GM03348 (cell line): ENCODE results near the gene MPHOSPH9.

Experiments used
- DNase-seq: peaks from one replicate; pipeline ENCODE4 v3.0.0; 2012; ENCODE audit warnings: low spot score

The MPHOSPH9 gene

GRCh38 chr12:123126294-123127181 is 106.4 kb downstream of the MPHOSPH9 start:
- DNase-seq = peak; percentile 95

DNA sequence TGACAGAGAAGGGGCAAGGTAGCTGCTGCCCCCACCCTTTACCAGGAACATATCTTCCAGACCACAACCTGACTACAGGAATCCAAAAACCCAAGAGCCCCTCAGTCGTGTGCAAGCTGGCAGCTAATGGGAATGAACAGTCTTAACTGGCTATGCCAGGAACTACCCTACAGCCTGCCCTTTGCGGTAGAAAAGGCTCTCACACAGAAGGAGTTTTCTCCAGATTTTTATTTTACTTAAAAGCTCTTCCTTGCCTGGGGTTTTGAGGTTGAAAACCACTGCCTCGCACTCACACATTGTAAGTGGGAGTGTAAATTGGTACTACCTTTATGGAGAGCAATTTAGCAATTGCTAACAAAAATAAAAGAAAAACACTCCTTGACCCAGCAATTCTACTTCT is 110.3 kb downstream of the MPHOSPH9 start:
- DNase-seq = no peak

DNA sequence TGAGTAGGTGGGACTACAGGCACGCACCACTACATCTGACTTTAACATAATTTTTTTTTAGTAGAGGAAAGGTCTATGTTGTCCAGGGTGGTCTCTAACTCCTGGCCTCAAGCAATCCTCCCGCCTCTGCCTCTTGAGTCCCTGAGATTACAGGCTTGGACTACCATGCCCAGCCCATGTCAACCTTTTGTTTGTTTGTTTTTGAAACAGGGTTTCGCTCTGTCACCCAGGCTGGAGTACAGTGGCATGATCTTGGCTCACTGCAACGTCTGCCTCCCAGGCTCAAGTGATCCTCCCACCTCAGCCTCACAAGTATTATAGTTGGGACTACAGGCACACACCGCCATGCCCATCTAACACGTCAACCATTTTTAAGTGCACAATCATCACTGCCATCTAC is 111.3 kb downstream of the MPHOSPH9 start:
- DNase-seq = no peak

GRCh38 chr12:123120452-123121166 is 112.3 kb downstream of the MPHOSPH9 start:
- no peak for DNase-seq

- DNase-seq = no peak
These were observed 113.1 kb downstream of the MPHOSPH9 start for GRCh38 chr12:123119808-123120207.

DNA sequence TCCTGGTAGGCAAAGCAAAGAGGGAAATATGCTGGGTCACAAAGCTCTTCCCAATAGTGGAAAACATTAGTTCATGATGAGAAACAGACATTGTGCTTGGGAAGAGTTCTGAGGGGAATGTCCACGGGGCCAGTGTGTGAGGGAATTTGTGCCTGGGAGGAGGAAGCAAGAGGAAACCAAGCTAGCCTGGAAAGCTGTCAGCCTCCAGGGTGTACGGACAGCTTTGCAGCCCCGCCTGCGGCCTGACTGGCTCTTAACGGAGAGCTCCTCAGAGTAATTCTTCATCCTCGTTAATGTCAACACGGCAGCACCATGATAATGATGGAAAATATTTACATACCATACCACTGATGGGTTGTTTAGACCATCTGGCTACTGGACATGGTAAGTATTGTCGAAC is 114.4 kb downstream of the MPHOSPH9 start:
- DNase-seq = no peak

DNA sequence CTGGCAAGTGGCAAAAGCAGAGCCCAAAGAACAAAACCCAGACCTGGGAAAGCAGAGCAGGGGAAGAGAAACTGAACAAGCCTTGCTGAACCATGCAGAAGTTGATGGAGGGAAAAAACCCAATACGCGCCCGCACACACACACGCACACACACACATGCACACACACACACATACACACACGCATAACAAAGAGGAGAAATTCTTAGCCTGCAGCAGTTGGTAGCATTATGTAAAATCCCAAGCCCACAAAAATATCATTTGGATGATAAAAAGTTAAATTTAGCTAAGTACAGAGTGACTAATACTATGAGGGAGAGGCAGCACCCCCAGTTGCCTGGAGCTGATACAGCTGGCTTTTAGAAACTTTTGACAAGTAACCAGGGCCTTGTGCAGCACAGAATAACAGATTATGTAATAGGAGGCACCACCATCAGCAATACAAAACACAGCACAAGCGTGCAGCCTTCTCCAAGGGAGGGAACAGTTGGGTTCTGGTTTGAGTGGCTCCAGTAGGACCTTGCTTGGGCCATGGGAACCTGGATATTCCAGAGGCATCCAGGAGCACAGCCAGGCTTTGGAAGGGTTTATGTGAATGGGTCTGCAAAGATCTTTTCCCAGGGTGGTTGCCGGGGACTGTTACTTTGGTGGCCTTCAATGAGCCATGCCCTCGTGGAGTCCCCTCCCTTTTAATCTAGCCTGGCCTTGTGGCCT is 117.4 kb downstream of the MPHOSPH9 start:
- peak; percentile 88 for DNase-seq

DNA sequence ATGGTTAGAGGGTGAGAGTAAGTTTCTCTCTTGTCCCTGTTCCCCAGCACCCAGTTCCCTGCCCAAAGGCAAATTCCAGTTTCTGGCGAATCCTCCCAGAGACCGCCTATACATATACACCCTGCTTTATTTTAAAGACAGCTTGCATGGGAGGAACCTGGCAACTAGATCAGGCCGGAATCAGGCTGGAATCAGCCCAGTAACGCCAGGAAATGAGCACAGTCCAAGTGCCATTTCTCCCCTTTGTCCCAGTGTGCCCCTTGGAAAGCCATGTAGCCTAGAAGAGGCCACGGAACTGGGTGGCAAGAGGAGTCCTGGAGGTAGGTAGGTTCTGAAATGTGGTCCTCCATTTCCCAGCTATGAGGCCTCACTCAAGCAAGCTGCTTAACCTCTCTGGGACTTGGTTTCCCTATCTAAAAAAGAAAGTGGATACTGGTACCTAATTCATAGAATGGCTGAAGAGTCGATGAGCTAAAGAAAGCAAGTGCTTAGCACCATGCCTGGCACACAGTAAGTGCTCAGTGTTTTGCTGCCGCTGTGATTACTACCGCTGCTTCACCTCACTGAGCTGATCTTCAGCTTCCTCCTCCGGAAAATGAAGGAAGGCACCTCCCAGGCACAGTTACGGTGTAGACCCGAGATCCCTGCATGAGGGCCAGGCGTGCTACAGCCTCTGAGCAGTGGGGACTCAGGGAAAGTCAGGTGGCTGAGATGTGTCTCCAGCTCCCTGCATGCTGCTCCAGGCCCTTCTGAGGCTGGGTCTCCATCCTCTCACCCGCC is 118.4 kb downstream of the MPHOSPH9 start:
- no peak for DNase-seq

GRCh38 chr12:123113026-123113425 is 119.9 kb downstream of the MPHOSPH9 start:
- DNase-seq = no peak

- no peak for DNase-seq
These were observed 121.3 kb downstream of the MPHOSPH9 start for GRCh38 chr12:123111498-123112165.

DNA sequence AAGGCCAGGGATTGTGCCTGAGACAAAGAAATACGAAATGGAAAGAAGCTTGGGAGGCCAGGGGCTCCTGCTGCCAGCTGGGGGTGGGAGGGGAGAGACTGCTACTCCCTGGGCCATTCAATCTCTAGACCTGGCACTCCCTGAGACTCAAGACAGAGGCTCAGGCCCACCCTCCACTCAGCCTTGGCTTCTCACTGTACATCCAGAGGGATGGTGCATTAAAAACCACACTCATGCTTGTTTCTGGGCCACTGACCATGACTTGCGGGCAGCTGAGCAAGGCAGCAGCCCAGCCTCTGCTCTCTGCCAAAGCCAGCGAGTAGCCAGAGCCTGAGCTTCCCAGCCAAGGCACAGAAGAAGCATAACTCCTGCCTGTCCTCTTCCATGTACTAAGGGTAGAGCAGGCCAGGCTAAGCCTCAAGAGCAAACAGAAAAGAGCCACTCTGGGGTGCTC is 123.6 kb downstream of the MPHOSPH9 start:
- no peak for DNase-seq

DNA sequence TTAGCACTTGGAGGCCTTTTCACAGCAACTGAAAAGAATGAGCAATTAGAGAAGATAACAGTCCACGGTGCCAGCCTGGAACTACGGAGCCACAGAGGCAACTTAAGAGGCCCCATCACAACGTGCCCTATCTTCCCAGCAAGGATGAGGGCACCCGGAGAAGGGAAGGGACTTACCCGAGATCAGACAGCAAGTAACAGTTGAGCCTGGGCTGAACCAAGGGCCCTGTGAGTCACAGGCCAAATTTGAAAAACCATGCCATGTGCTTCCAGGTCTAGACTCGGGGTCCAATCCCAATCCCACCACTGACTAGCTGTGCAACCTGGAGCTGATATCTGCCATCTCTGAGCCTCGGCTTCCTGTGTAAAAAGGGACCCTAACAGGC is 124.3 kb downstream of the MPHOSPH9 start:
- DNase-seq = no peak

GRCh38 chr12:123107926-123108681 is 124.8 kb downstream of the MPHOSPH9 start:
- no peak for DNase-seq

- DNase-seq = no peak
These were observed 126.1 kb downstream of the MPHOSPH9 start for GRCh38 chr12:123106640-123107359.

DNA sequence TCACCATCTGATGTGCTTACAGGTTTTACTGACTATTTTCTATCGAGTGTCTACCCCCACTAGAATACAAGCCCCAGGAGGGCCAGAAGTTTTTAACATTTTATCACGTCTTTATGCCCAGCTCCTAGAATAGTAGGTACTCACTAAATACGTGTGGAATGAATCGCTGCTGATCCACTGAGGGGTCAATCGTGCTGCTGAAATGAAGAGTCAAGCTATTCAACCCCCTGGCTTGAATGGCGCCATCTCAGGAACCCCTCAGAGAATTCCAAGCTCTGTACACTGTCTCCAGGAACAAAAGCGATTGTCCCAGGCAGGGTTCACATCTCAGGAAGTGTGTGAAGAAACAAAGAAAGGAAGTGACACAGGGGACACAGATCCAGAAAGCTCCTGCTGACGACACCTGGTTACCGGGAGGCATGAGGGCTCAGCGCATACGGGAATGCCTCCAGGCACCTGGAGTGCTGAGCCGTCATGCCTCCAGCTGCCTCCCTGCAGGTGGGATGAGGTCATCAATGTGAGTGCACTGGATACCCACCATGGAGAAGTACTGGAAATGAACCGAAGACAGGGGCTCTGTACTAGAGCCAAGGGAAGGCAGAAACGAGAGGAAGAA is 127.6 kb downstream of the MPHOSPH9 start:
- DNase-seq = no peak

GRCh38 chr12:123104809-123105208 is 128.1 kb downstream of the MPHOSPH9 start:
- DNase-seq = no peak
